Lung (tissue), 12 donors: ENCODE results near the gene ZNF3. TPM values are rescaled to one million over a fixed set of nuclear protein-coding genes. Genes with fewer than 3 reads are reported as not detected.

Source experiments
- ATAC-seq: fragments of 200-7000 bp; cut with Tn5 transposase; one replicate; pipeline ENCODE4 v1.9.1; 2020; ENCODE audit warnings: moderate number of reproducible peaks; ENCODE audit not compliant: insufficient read depth, low FRiP score
- DNase-seq, 3 donors: peaks; one replicate each; pipeline ENCODE4 v3.0.0-alpha.2; 2013 to 2017
- H3K27ac ChIP-seq, 2 donors: one replicate each; pipeline ENCODE4 v1.5.1; 2013; ENCODE audit warnings: mild to moderate bottlenecking in 2 of 2, moderate library complexity in 2 of 2, control low read depth in 1 of 2, inconsistent platforms in 1 of 2, low read depth in 1 of 2, low read length in 1 of 2
- H3K27me3 ChIP-seq, 3 donors: one replicate each; pipeline ENCODE4 v1.5.1; 2013; ENCODE audit warnings: low read length in 2 of 3; ENCODE audit not compliant: control insufficient read depth in 3 of 3, insufficient read depth in 3 of 3
- H3K36me3 ChIP-seq, 4 donors: one replicate each; pipeline ENCODE4 v1.5.1; 2013; ENCODE audit warnings: low read length in 4 of 4, mild to moderate bottlenecking in 1 of 4, moderate library complexity in 1 of 4; ENCODE audit not compliant: control insufficient read depth in 4 of 4, insufficient read depth in 4 of 4
- H3K4me1 ChIP-seq, 5 donors: one replicate each; pipeline ENCODE4 v1.5.1; 2013; ENCODE audit warnings: low read length in 5 of 5, mild to moderate bottlenecking in 2 of 5, moderate library complexity in 1 of 5; ENCODE audit not compliant: control insufficient read depth in 5 of 5, insufficient read depth in 5 of 5
- H3K4me3 ChIP-seq: one replicate; pipeline ENCODE4 v1.5.1; 2013; ENCODE audit warnings: mild to moderate bottlenecking, control low read depth, moderate library complexity
- H3K9ac ChIP-seq, 2 donors: one replicate each; pipeline ENCODE4 v1.5.1; 2013; ENCODE audit warnings: low read length in 2 of 2, control low read depth in 1 of 2; ENCODE audit not compliant: insufficient read depth in 1 of 2
- H3K9me3 ChIP-seq, 4 donors: one replicate each; pipeline ENCODE4 v1.5.1; 2013; ENCODE audit warnings: low read length in 3 of 4, mild to moderate bottlenecking in 1 of 4, moderate library complexity in 1 of 4; ENCODE audit not compliant: control insufficient read depth in 4 of 4, insufficient read depth in 3 of 4
- CTCF ChIP-seq: IDR thresholded peaks from 2 replicates; pipeline ENCODE4 v1.5.1; 2012; ENCODE audit warnings: mild to moderate bottlenecking; ENCODE audit errors: control extremely low read depth, extremely low read depth
- WGBS, 2 donors: extraction: QIAGEN DNeasy Blood & Tissue Kit; methylation state at CpG; one replicate each; pipeline ENCODE4 v1.1.7; 2013; 5-methylcytosine and 5-hydroxymethylcytosine counted together
- polyA plus RNA-seq, 2 donors: library from polyadenylated mRNA; stranded (reverse); fragments of 200-250 nt; gene quantifications; one replicate each; pipeline ENCODE4 v1.2.1, GENCODE V29; 2013
- total RNA-seq, 2 donors: library from RNA; depleted of rRNA in 1 of 2; stranded (reverse); fragments of >200 nt in 1 of 2; gene quantifications; one replicate each; pipeline ENCODE4 v1.2.1, GENCODE V29; 2014 to 2021
- donor health status: control.
- donor health status: control.
- donor health status: Bipolar disorder and iron deficiency.
- donor health status: healthy.
- donor health status: DM: yes; HTN: yes; CAD: no.

Gene ZNF3
- total and polyA plus RNA-seq, 4 donors, result 12.8 to 30.5 (median 23.4) TPM

DNA sequence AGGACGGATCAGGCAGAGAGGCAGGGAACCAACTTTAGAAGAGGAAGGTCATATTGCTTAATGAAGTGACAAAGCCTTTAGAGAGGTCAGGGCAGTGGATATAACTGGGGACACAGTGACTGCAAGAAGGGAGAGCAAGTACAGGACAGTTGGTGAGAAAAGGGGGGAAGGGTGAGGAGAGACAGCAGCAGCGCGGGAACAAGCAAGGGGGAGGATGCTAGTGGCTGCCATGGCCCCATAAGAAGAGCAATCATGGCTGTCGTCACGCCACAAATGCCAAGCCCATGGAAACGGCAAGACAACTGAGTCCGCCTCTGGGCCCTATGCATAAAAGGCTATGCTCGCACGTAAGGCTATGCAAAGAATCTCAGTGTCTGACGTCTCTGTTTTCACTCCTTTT lies 9.1 kb downstream of the ZNF3 start:
- TF ChIP-seq CTCF, result no peak
- no peak overlapping the region for H3K4me3 ChIP-seq
- DNase-seq (no peak), ATAC-seq (no peak)
- H3K36me3 ChIP-seq, result peaks cover 64 to 81% (median 70%) of the 10 kb centered on the region in 4 donors
- peaks cover 11 to 28% (median 25%) of the 10 kb centered on the region in 4 donors for H3K9me3 ChIP-seq
- H3K9ac ChIP-seq, result no peak overlapping the region
- no peaks in the 10 kb centered on the region for H3K4me1 ChIP-seq
- 98% methylated on average over 10 of the region's 10 CpGs for WGBS, 2 donors
- no peaks in the 10 kb centered on the region for H3K27me3 ChIP-seq
- no peak overlapping the region for H3K27ac ChIP-seq

- DNase-seq, result no peak
- peaks cover 0 to under 1% (median 0%) of the 10 kb centered on the region in 5 donors for H3K4me1 ChIP-seq
- peaks cover 55 to 71% (median 64%) of the 10 kb centered on the region in 4 donors for H3K36me3 ChIP-seq
- no peak overlapping the region for H3K4me3 ChIP-seq
- WGBS, 2 donors, result 98% methylated on average over 11 of the region's 11 CpGs
- H3K9ac ChIP-seq, result no peak overlapping the region
- ATAC-seq, result no peak
- TF ChIP-seq CTCF, result no peak
- peaks cover 11 to 28% (median 25%) of the 10 kb centered on the region in 4 donors for H3K9me3 ChIP-seq
- no peak overlapping the region for H3K27ac ChIP-seq
- H3K27me3 ChIP-seq, result no peaks in the 10 kb centered on the region
These were observed 10.4 kb downstream of the ZNF3 start for GRCh38 chr7:100071018-100071723.

DNA sequence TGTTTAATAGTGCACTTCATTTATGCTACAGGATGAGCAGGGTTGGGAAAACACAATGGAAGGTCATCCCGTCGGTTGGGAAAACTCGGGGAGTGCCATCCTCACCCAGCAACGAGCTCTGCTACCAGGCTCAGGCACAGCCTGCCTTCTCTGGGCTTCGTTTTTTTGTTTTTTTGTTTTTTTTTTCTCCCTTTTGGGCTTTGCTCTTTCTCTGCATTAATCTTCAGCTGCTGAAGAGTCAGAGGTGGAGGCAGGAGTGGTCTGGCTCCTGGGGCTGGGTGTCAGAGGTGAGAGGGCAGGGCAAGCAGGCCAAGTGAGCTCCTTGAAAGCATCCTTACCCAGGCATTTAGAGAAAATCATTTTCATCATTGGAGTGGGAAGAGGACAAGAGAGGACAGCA lies 11.5 kb downstream of the ZNF3 start:
- Histone ChIP-seq H3K27ac (no peak overlapping the region), H3K4me1 (peaks cover 4 to 9% (median 8%) of the 10 kb centered on the region in 5 donors), H3K9ac (no peak overlapping the region), H3K4me3 (no peak overlapping the region), H3K27me3 (no peaks in the 10 kb centered on the region), H3K9me3 (peaks cover 11 to 28% (median 25%) of the 10 kb centered on the region in 4 donors), H3K36me3 (peaks cover 44 to 59% (median 55%) of the 10 kb centered on the region in 4 donors)
- TF ChIP-seq CTCF, result no peak
- no peak for DNase-seq
- no peak for ATAC-seq
- 96% methylated on average over 5 of the region's 5 CpGs for WGBS, 2 donors
